Ishikawa (cell line): Measurements from ENCODE around the gene ACAN.

ENCODE experiments used
- CEBPB ChIP-seq: IDR thresholded peaks from 2 replicates; pipeline ENCODE4 v1.6.1; 2012
- CREB1 ChIP-seq: IDR thresholded peaks from 2 replicates; pipeline ENCODE4 v1.6.1; 2012; ENCODE audit warnings: low read depth
- EP300 ChIP-seq: IDR thresholded peaks from 2 replicates; pipeline ENCODE4 v1.6.1; 2012; ENCODE audit warnings: borderline replicate concordance
- MAX ChIP-seq: IDR thresholded peaks from 2 replicates; pipeline ENCODE4 v1.6.1; 2012
- TAF1 ChIP-seq: IDR thresholded peaks from 2 replicates; pipeline ENCODE4 v1.6.1; 2012; ENCODE audit warnings: low read depth, mild to moderate bottlenecking
- YY1 ChIP-seq: IDR thresholded peaks from 2 replicates; pipeline ENCODE4 v1.6.1; 2012; ENCODE audit warnings: low read depth

GRCh38 chr15:88909956-88910831 is 107.0 kb downstream of the ACAN start:
- TF ChIP-seq EP300: peak; percentile 62; the same call in 1 of the 2 replicates
- peak; percentile 73 for TF ChIP-seq MAX
- TF ChIP-seq CEBPB: peak; percentile 70; the same call in 1 of the 2 replicates
- TF ChIP-seq YY1: no peak; the same call in 1 of the 2 replicates
- no peak for TF ChIP-seq CREB1
- peak; percentile 21; the same call in 1 of the 2 replicates for TF ChIP-seq TAF1
